Mesendoderm (in vitro differentiated cells): Measurements from ENCODE around the gene P4HA1.

ENCODE experiments used
- DNase-seq: peaks from one replicate; pipeline ENCODE4 v3.0.0; 2013
- H2AK5ac ChIP-seq: 2 replicates; pipeline ENCODE4 v1.6.1; 2013; ENCODE audit warnings: low read length, inconsistent platforms
- H2BK120ac ChIP-seq: 2 replicates; pipeline ENCODE4 v1.6.1; 2013; ENCODE audit warnings: low read depth, mild to moderate bottlenecking, low read length, moderate library complexity, mixed read lengths
- H2BK15ac ChIP-seq: replicated peaks from 2 replicates; pipeline ENCODE4 v1.6.1; 2013; ENCODE audit warnings: low read depth, mild to moderate bottlenecking, moderate library complexity
- H2BK5ac ChIP-seq: 2 replicates; pipeline ENCODE4 v1.6.1; 2013; ENCODE audit warnings: low read length, inconsistent platforms
- H3K18ac ChIP-seq: 2 replicates; pipeline ENCODE4 v1.6.1; 2013; ENCODE audit warnings: mild to moderate bottlenecking, low read length, mixed read lengths
- H3K23ac ChIP-seq: one replicate; pipeline ENCODE4 v1.6.1; 2013; ENCODE audit warnings: low read length
- H3K27ac ChIP-seq: 2 replicates; pipeline ENCODE4 v1.5.1; 2013; ENCODE audit warnings: low read depth, mild to moderate bottlenecking, inconsistent platforms, low read length, moderate library complexity
- H3K27me3 ChIP-seq: 2 replicates; pipeline ENCODE4 v1.6.1; 2013; ENCODE audit warnings: low read length, control low read depth, mild to moderate bottlenecking, inconsistent platforms; ENCODE audit not compliant: insufficient read depth, poor library complexity
- H3K36me3 ChIP-seq: 2 replicates; pipeline ENCODE4 v1.6.1; 2013; ENCODE audit warnings: low read length, inconsistent platforms; ENCODE audit not compliant: control insufficient read depth, insufficient read depth
- H3K4ac ChIP-seq: one replicate; pipeline ENCODE4 v1.6.1; 2013; ENCODE audit warnings: low read depth, mild to moderate bottlenecking, low read length, moderate library complexity
- H3K4me1 ChIP-seq: 2 replicates; pipeline ENCODE4 v1.6.1; 2013; ENCODE audit warnings: low read depth, low read length, inconsistent platforms; ENCODE audit not compliant: control insufficient read depth
- H3K4me2 ChIP-seq: 2 replicates; pipeline ENCODE4 v1.6.1; 2013; ENCODE audit warnings: low read length
- H3K4me3 ChIP-seq: 2 replicates; pipeline ENCODE4 v1.5.1; 2013; ENCODE audit warnings: mild to moderate bottlenecking, low read length
- H3K56ac ChIP-seq: one replicate; pipeline ENCODE4 v1.6.1; 2013; ENCODE audit warnings: low read length
- H3K79me1 ChIP-seq: 2 replicates; pipeline ENCODE4 v1.6.1; 2013; ENCODE audit warnings: low read length, inconsistent platforms
- H3K79me2 ChIP-seq: 2 replicates; pipeline ENCODE4 v1.6.1; 2013; ENCODE audit warnings: mild to moderate bottlenecking, low read length; ENCODE audit not compliant: control insufficient read depth, insufficient read depth
- H3K9ac ChIP-seq: 2 replicates; pipeline ENCODE4 v1.6.1; 2013; ENCODE audit warnings: low read length, inconsistent platforms
- H4K5ac ChIP-seq: one replicate; pipeline ENCODE4 v1.6.1; 2013; ENCODE audit warnings: low read length
- H4K8ac ChIP-seq: one replicate; pipeline ENCODE4 v1.6.1; 2013; ENCODE audit warnings: low read depth, mild to moderate bottlenecking, control low read depth, low read length, moderate library complexity
- WGBS: extraction: QIAGEN DNeasy Blood & Tissue Kit; methylation state at CpG from one replicate; pipeline ENCODE4 v1.1.7; 2013; ENCODE audit warnings: low lambda C conversion rate, missing lambda C conversion rate; ENCODE audit not compliant: insufficient coverage; ENCODE audit errors: extremely low coverage; 5-methylcytosine and 5-hydroxymethylcytosine counted together

Gene P4HA1

GRCh38 chr10:73073627-73074026 lies 23.0 kb downstream of the P4HA1 start:
- no peak overlapping the region for H3K4me3 ChIP-seq
- no peak overlapping the region for H3K18ac ChIP-seq
- H4K5ac ChIP-seq, result no peak overlapping the region
- no peaks in the 10 kb centered on the region for H3K27me3 ChIP-seq
- H3K56ac ChIP-seq, result no peak overlapping the region
- H3K9ac ChIP-seq, result no peak overlapping the region
- no peak overlapping the region for H2BK120ac ChIP-seq
- no peak overlapping the region for H3K4ac ChIP-seq
- no peaks in the 10 kb centered on the region for H3K79me2 ChIP-seq
- H3K4me2 ChIP-seq, result no peak overlapping the region
- no peak overlapping the region for H4K8ac ChIP-seq
- H3K4me1 ChIP-seq, result no peaks in the 10 kb centered on the region
- H2AK5ac ChIP-seq, result no peak overlapping the region
- H3K23ac ChIP-seq, result no peak overlapping the region
- no peak for DNase-seq
- no peak overlapping the region for H3K27ac ChIP-seq
- no peak overlapping the region for H2BK5ac ChIP-seq
- no peaks in the 10 kb centered on the region for H3K36me3 ChIP-seq
- no peak overlapping the region for H2BK15ac ChIP-seq
- no peaks in the 10 kb centered on the region for H3K79me1 ChIP-seq

- Histone ChIP-seq H3K79me1 (no peaks in the 10 kb centered on the region), H3K4me2 (no peak overlapping the region), H2BK5ac (no peak overlapping the region), H2BK15ac (no peak overlapping the region), H4K5ac (no peak overlapping the region), H3K4me3 (no peak overlapping the region), H3K23ac (no peak overlapping the region), H4K8ac (no peak overlapping the region), H3K27ac (no peak overlapping the region), H3K79me2 (no peaks in the 10 kb centered on the region), H3K18ac (no peak overlapping the region), H2AK5ac (no peak overlapping the region), H3K4ac (no peak overlapping the region), H3K9ac (no peak overlapping the region), H2BK120ac (no peak overlapping the region), H3K4me1 (no peaks in the 10 kb centered on the region), H3K56ac (no peak overlapping the region), H3K27me3 (no peaks in the 10 kb centered on the region), H3K36me3 (no peaks in the 10 kb centered on the region)
- no peak for DNase-seq
- no CpG with 5 or more reads among the region's 1 CpG for WGBS
These were observed 31.2 kb downstream of the P4HA1 start for GRCh38 chr10:73065441-73065840.

GRCh38 chr10:73061743-73062142 lies 34.9 kb downstream of the P4HA1 start:
- Histone ChIP-seq H3K36me3 (no peaks in the 10 kb centered on the region), H3K4me3 (no peak overlapping the region), H3K18ac (no peak overlapping the region), H3K23ac (no peak overlapping the region), H2BK5ac (no peak overlapping the region), H4K5ac (no peak overlapping the region), H4K8ac (no peak overlapping the region), H3K9ac (no peak overlapping the region), H3K4me1 (no peaks in the 10 kb centered on the region), H3K27me3 (no peaks in the 10 kb centered on the region), H3K4ac (no peak overlapping the region), H3K27ac (no peak overlapping the region), H3K4me2 (no peak overlapping the region), H2BK15ac (no peak overlapping the region), H2AK5ac (no peak overlapping the region), H3K79me1 (peaks cover 2% of the 10 kb centered on the region), H2BK120ac (no peak overlapping the region), H3K56ac (no peak overlapping the region), H3K79me2 (no peaks in the 10 kb centered on the region)
- WGBS, result no CpG with 5 or more reads among the region's 1 CpG
- no peak for DNase-seq

- Histone ChIP-seq H3K27me3 (no peaks in the 10 kb centered on the region), H3K18ac (no peak overlapping the region), H3K27ac (no peak overlapping the region), H3K4ac (no peak overlapping the region), H2BK5ac (no peak overlapping the region), H3K79me2 (no peaks in the 10 kb centered on the region), H2BK15ac (no peak overlapping the region), H3K4me1 (no peaks in the 10 kb centered on the region), H3K36me3 (no peaks in the 10 kb centered on the region), H4K8ac (no peak overlapping the region), H3K56ac (no peak overlapping the region), H2BK120ac (no peak overlapping the region), H3K4me2 (no peak overlapping the region), H4K5ac (no peak overlapping the region), H3K23ac (no peak overlapping the region), H2AK5ac (no peak overlapping the region), H3K79me1 (peaks cover 2% of the 10 kb centered on the region), H3K4me3 (no peak overlapping the region), H3K9ac (no peak overlapping the region)
- WGBS, result no CpG with 5 or more reads among the region's 5 CpGs
- DNase-seq, result peak; percentile 40
These were observed 35.7 kb downstream of the P4HA1 start for GRCh38 chr10:73060738-73061635.

- Histone ChIP-seq H2AK5ac (no peak overlapping the region), H3K4me2 (no peak overlapping the region), H4K5ac (no peak overlapping the region), H2BK120ac (no peak overlapping the region), H3K9ac (no peak overlapping the region), H3K18ac (no peak overlapping the region), H3K23ac (no peak overlapping the region), H3K79me1 (peaks cover 2% of the 10 kb centered on the region), H2BK15ac (no peak overlapping the region), H3K4me3 (no peak overlapping the region), H3K79me2 (no peaks in the 10 kb centered on the region), H3K4ac (no peak overlapping the region), H3K56ac (no peak overlapping the region), H3K27ac (no peak overlapping the region), H4K8ac (no peak overlapping the region), H3K36me3 (no peaks in the 10 kb centered on the region), H2BK5ac (no peak overlapping the region), H3K4me1 (no peaks in the 10 kb centered on the region), H3K27me3 (no peaks in the 10 kb centered on the region)
- WGBS, result no CpG with 5 or more reads among the region's 1 CpG
- DNase-seq, result no peak
These were observed 36.5 kb downstream of the P4HA1 start for GRCh38 chr10:73060173-73060572.
